MCF 10A (cell line): ENCODE data around the gene GRAMD2A. TPM values are rescaled to one million over a fixed set of nuclear protein-coding genes. Genes with fewer than 3 reads are reported as not detected.
A peak's percentile ranks its signal among the peaks of the same experiment; 100 is the strongest.

Experiments
- BruUV-seq: library from RNA; stranded (reverse); fragments of 400-500 nt; replicated peaks from 2 replicates; lab custom pipeline; 2021; lab: Mats Ljungman, UMichigan
- CTCF ChIA-PET: fragments of 300-600 bp; sonication (Branson Sonifier 250); formaldehyde crosslinking; extraction: SDS; loops from one replicate; lab custom pipeline; 2021; ENCODE audit warnings: antibody characterized with exemption, inconsistent platforms; lab: Yijun Ruan, JAX
- POLR2A ChIA-PET: fragments of 300-600, 350-650 bp; sonication (Branson Sonifier 250); formaldehyde crosslinking; extraction: SDS; loops from one replicate; lab custom pipeline; 2020; ENCODE audit warnings: antibody characterized with exemption, inconsistent platforms; lab: Yijun Ruan, JAX
- DNase-seq: peaks from one replicate; pipeline ENCODE4 v3.0.0-alpha.2; 2018; ENCODE audit not compliant: unreplicated experiment
- H3K27ac Mint-ChIP-seq: one replicate; pipeline ENCODE4 v1.8.0; 2022; ENCODE audit warnings: mild to moderate bottlenecking, low read depth, mixed read lengths; ENCODE audit not compliant: unreplicated experiment
- H3K27me3 Mint-ChIP-seq: one replicate; pipeline ENCODE4 v1.8.0; 2022; ENCODE audit warnings: mixed read lengths; ENCODE audit not compliant: insufficient read depth, unreplicated experiment
- H3K36me3 Mint-ChIP-seq: one replicate; pipeline ENCODE4 v1.8.0; 2022; ENCODE audit warnings: mild to moderate bottlenecking, moderate library complexity, mixed read lengths; ENCODE audit not compliant: insufficient read depth, unreplicated experiment
- H3K4me1 Mint-ChIP-seq: one replicate; pipeline ENCODE4 v1.8.0; 2022; ENCODE audit warnings: mixed read lengths; ENCODE audit not compliant: insufficient read depth, unreplicated experiment
- H3K4me3 Mint-ChIP-seq: one replicate; pipeline ENCODE4 v1.8.0; 2022; ENCODE audit warnings: mild to moderate bottlenecking, moderate library complexity, mixed read lengths; ENCODE audit not compliant: unreplicated experiment
- H3K9me3 Mint-ChIP-seq: one replicate; pipeline ENCODE4 v1.8.0; 2022; ENCODE audit warnings: mixed read lengths; ENCODE audit not compliant: unreplicated experiment
- CTCF ChIP-seq: fragments of 200-600 bp; IDR thresholded peaks from one replicate; pipeline ENCODE4 v1.8.0; 2022; ENCODE audit warnings: antibody characterized with exemption, mild to moderate bottlenecking; ENCODE audit not compliant: unreplicated experiment
- intact Hi-C: fragments of 100-400 bp; cut with micrococcal nuclease; formaldehyde crosslinking; loops from 2 replicates; pipeline ENCODE4 v1.14.1; 2022
- total RNA-seq: library from RNA; stranded (reverse); gene quantifications from 2 replicates; pipeline ENCODE4 v1.2.3, GENCODE V29; 2022

GRAMD2A gene
- total RNA-seq, 1 experiment from 2014 or later, result 0.93 TPM

- H3K27me3 Mint-ChIP-seq, result no peaks in the 10 kb centered on the region
- H3K4me3 Mint-ChIP-seq, result peak overlapping the region; percentile 46
- ChIA-PET POLR2A (interaction anchor here (0.6 to 1.9 kb wide), 9 partner anchors 9 to 414 kb away, joined by 3 to 11 read pairs (median 3); partner anchors contain the start of gene GRAMD2A), CTCF (interaction anchor here (0.5 to 1.6 kb wide), 2 partner anchors 12 to 1122 kb away, joined by 3 to 8 read pairs; no protein-coding TSS in a partner anchor)
- peak; percentile 54 for DNase-seq
- no peaks in the 10 kb centered on the region for H3K36me3 Mint-ChIP-seq
- peak overlapping the region; percentile 95 for H3K27ac Mint-ChIP-seq
- BruUV-seq, result no TSS peak
- intact Hi-C loops, result no loop called here
- TF ChIP-seq CTCF, result no peak
- no peaks in the 10 kb centered on the region for H3K9me3 Mint-ChIP-seq
- H3K4me1 Mint-ChIP-seq, result peaks cover 22% of the 10 kb centered on the region
Measured at GRCh38 chr15:72168131-72168807, 29.3 kb downstream of the GRAMD2A start.

- ChIA-PET POLR2A (no interaction called here), CTCF (interaction anchor here (2.8 kb wide), 1 partner anchor 11 kb away, joined by 17 read pairs; no protein-coding TSS in a partner anchor)
- Mint-ChIP-seq H3K36me3 (peaks cover 6% of the 10 kb centered on the region), H3K27ac (peak overlapping the region; percentile 95), H3K27me3 (no peaks in the 10 kb centered on the region), H3K4me1 (peaks cover 22% of the 10 kb centered on the region), H3K9me3 (no peaks in the 10 kb centered on the region), H3K4me3 (no peak overlapping the region)
- no peak for TF ChIP-seq CTCF
- BruUV-seq, result no TSS peak
- intact Hi-C loops, result no loop called here
- DNase-seq, result no peak
Measured at GRCh38 chr15:72167445-72167844, 30.1 kb downstream of the GRAMD2A start.

- no TSS peak for BruUV-seq
- Mint-ChIP-seq H3K27me3 (no peaks in the 10 kb centered on the region), H3K36me3 (peaks cover 6% of the 10 kb centered on the region), H3K9me3 (no peaks in the 10 kb centered on the region), H3K4me3 (no peak overlapping the region), H3K4me1 (peaks cover 22% of the 10 kb centered on the region), H3K27ac (no peak overlapping the region)
- ChIA-PET POLR2A (no interaction called here), CTCF (interaction anchor here (2.8 kb wide), 1 partner anchor 11 kb away, joined by 17 read pairs; no protein-coding TSS in a partner anchor)
- DNase-seq, result no peak
- TF ChIP-seq CTCF, result no peak
- intact Hi-C loops, result no loop called here
Measured at GRCh38 chr15:72166716-72167417, 30.7 kb downstream of the GRAMD2A start.

GRCh38 chr15:72163719-72164118 is 33.9 kb downstream of the GRAMD2A start:
- ChIA-PET POLR2A (interaction anchor here (1.5 kb wide), 1 partner anchor 68 kb away, joined by 5 read pairs; the partner anchor contains the start of gene PKM), CTCF (no interaction called here)
- Mint-ChIP-seq H3K36me3 (peaks cover 6% of the 10 kb centered on the region), H3K27ac (no peak overlapping the region), H3K4me1 (peaks cover 15% of the 10 kb centered on the region), H3K27me3 (no peaks in the 10 kb centered on the region), H3K4me3 (no peak overlapping the region), H3K9me3 (no peaks in the 10 kb centered on the region)
- no peak for TF ChIP-seq CTCF
- intact Hi-C loops, result no loop called here
- BruUV-seq, result no TSS peak
- DNase-seq, result no peak
